22Rv1 (cell line): ENCODE data around the gene SETD7.

Source experiments
- ZFX ChIP-seq: fragments of 450-650 bp; IDR thresholded peaks from 2 replicates; pipeline ENCODE4 v1.6.1; 2017; ENCODE audit warnings: antibody characterized with exemption, borderline replicate concordance
- TF ChIP-seq, protein P1 (sequence below): fragments of 450-650 bp; IDR thresholded peaks from 2 replicates; pipeline ENCODE4 v1.5.1; 2017; ENCODE audit warnings: mild to moderate bottlenecking

DNA sequence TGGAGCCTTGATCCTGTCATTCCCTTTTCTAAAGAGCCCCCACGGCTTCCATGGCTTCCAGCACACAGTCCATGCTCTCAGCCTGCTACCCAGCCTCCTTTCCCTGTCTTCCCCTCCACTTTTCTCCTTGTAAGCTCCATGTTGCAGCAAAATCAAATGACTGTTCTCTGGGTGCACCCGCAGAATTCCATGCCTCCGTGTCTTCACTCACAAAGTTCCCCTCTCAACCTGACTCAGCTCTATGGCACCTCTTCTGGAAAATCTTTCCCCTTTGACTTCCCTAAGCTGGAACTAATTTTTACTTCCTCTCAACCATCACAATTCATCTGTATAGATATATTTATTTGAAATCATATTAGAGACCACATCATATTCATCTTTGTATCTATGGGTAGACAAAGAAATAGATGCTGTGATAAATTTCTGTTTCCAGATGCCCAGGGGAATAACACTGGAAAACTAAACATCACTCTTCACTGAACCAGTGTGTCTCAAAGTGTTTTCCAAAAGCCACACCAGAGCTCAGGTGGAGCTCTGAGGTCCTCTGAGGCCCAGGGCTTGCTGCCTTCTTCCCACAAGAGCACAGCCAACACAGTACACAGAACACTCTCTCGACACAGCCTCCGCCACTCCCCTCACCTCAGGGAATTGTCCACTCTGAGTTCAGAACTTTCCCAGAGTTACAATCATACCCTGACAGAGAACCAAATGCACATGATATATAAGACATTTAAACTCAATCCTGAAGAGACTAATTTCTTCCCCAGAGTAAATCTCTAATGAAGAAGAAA is 3.3 kb downstream of the SETD7 start:
- TF ChIP-seq, protein P1, sequence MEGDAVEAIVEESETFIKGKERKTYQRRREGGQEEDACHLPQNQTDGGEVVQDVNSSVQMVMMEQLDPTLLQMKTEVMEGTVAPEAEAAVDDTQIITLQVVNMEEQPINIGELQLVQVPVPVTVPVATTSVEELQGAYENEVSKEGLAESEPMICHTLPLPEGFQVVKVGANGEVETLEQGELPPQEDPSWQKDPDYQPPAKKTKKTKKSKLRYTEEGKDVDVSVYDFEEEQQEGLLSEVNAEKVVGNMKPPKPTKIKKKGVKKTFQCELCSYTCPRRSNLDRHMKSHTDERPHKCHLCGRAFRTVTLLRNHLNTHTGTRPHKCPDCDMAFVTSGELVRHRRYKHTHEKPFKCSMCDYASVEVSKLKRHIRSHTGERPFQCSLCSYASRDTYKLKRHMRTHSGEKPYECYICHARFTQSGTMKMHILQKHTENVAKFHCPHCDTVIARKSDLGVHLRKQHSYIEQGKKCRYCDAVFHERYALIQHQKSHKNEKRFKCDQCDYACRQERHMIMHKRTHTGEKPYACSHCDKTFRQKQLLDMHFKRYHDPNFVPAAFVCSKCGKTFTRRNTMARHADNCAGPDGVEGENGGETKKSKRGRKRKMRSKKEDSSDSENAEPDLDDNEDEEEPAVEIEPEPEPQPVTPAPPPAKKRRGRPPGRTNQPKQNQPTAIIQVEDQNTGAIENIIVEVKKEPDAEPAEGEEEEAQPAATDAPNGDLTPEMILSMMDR: no peak
- TF ChIP-seq ZFX: no peak
